Keratinocyte (primary cell): ENCODE data around the gene SLC25A21.

Source experiments
- CTCF ChIP-seq, 3 experiments: IDR thresholded peaks in 1 of 3; conservative IDR thresholded peaks in 1 of 3; optimal IDR thresholded peaks in 1 of 3; 2 replicates in 2 of 3; 3 replicates in 1 of 3; pipeline versions ENCODE3 to v1.5.1; 2011; ENCODE audit warnings: low read length in 3 of 3, mild to moderate bottlenecking in 3 of 3, moderate library complexity in 2 of 3, control low read depth in 1 of 3, inconsistent platforms in 1 of 3; ENCODE audit not compliant: insufficient read depth in 2 of 3; ENCODE audit errors: extremely low read depth in 1 of 3
- EZH2 ChIP-seq: IDR thresholded peaks from one replicate; pipeline ENCODE4 v1.6.1; 2012; ENCODE audit warnings: inconsistent platforms, mild to moderate bottlenecking, low read length, moderate library complexity

- TF ChIP-seq CTCF (optimal IDR thresholded peaks at IDR 0.05 in 1 of 3, IDR thresholded peaks at IDR 0.05 in 1 of 3, conservative IDR thresholded peaks at IDR 0.05 in 1 of 3; ENCODE audit: extremely low read depth in 1 of 3, insufficient read depth in 2 of 3, low read length in 3 of 3) (no peak), EZH2 (no peak)
These were observed 374.8 kb downstream of the SLC25A21 start for GRCh38 chr14:36797634-36798033.
